ENCODE data around the gene LYSMD3.

LYSMD3 gene

DNA sequence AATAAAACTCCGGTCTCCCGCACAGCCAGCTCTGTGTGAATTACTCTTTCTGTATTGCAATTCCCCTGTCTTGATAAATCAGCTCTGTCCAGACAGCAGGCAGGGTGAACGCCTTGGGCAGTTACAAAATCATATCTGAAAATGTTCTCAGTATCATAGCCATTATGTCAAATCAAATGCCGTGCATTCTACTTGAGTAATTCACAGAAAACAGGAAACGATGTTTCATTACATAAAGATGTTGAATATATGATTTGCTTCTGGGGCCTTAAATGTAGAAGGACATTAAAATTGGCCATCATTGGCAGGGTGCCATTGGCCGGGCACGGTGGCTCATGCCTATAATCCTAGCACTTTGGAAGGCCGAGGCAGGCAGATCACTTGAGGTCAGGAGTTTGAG is 46.2 kb downstream of the LYSMD3 start:
- no peak for DNase-seq (ENCODE audit: low spot score)
- FAIRE-seq: no peak

DNA sequence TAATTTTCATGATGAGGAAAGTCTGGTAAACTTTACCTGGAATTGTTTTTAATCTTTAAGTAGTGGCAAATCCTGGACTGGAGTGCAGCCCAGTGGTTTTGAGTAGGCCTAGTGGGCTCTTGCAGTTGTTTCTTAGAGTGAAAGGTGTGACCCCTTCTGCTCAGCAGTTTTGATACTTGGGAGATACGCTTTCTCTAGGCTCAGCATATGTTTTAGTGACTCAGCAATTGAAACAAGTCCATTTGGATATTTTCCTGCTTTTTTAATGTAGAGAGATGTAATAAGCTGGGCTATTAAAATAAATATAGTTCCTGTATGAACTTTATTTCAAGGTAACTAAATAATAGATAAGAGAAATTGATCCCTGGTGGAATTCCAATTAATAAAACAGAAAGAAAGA is 48.7 kb downstream of the LYSMD3 start:
- FAIRE-seq (no peak), DNase-seq (ENCODE audit: low spot score) (no peak)

- no peak for FAIRE-seq
These were observed 49.6 kb downstream of the LYSMD3 start for GRCh38 chr5:90479611-90480385.

GRCh38 chr5:90477621-90478215 is 51.7 kb downstream of the LYSMD3 start:
- no peak for FAIRE-seq
- no peak for DNase-seq (ENCODE audit: low spot score)

More at GRCh38 chr5:90479611-90480385, 49.6 kb downstream of the LYSMD3 start:
- DNase-seq (ENCODE audit: low spot score): no peak

DNA sequence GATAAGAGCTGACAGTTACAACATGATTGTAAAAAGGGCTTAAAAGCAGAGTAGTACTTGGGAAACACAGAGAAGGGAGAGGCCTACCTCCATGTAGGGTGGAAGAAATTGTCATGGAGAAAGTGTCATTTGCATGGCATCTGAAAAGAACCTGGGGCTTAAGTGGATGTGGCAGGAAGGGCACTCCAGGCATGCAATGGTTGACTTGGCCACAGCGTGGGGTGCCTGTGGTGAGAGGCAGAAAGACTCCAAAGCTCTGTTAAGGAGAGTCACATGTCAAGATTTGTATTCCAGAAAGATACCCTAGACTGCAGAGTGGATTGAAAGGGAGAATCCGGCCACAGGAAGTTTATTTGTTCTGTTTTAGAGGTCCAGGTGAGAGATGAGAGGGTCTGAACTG is 52.3 kb downstream of the LYSMD3 start:
- DNase-seq (ENCODE audit: low spot score) (no peak), FAIRE-seq (no peak)

GRCh38 chr5:90476391-90476790 is 53.0 kb downstream of the LYSMD3 start:
- FAIRE-seq (no peak), DNase-seq (ENCODE audit: low spot score) (no peak)

GRCh38 chr5:90475436-90475980 is 53.9 kb downstream of the LYSMD3 start:
- FAIRE-seq: no peak
- no peak for DNase-seq (ENCODE audit: low spot score)

- no peak for FAIRE-seq
- peak; percentile 66 for DNase-seq (ENCODE audit: low spot score)
These were observed 54.9 kb downstream of the LYSMD3 start, which contains the start of the genes MBLAC2 and POLR3G for GRCh38 chr5:90474235-90475107. Gene MBLAC2, minus strand, starts transcription at chr5:90474771. Its CDS starts 479 bp downstream, at chr5:90474292. Gene POLR3G, plus strand, starts transcription at chr5:90474864. Its CDS starts 10,704 bp downstream, at chr5:90485568.

- FAIRE-seq (no peak), DNase-seq (ENCODE audit: low spot score) (no peak)
These were observed 55.8 kb downstream of the LYSMD3 start for GRCh38 chr5:90473396-90474234.

DNA sequence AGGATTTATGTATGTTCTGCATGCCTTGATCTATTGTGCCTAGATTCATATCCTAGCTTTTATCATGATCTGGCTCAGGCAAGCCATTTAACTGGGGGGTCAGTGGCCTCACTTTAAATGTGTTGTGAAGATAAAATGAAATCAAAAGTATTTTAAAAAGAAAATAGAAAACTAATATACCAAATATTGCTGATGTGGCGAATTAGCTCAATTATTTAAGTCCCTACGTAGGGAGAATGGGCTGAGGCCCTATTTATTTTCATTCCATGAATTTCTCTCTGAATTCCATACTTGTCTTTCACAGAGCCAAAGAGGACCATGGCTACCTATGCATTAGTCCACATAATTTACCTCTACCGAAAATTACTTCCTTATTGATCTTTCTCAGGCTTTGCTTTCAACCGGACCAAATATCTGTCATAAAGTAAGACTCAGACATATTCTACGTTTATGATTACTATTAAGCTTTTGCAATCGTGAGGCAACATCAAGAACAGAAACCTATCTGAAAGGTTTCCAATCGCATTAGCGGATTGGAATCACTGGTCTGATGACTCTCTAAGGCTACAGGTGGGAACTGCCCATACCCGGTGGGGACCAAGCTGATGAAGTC is 56.5 kb downstream of the LYSMD3 start:
- no peak for DNase-seq (ENCODE audit: low spot score)
- FAIRE-seq: no peak
